Measurements from ENCODE around the gene RNF208. TPM values are rescaled to one million over a fixed set of nuclear protein-coding genes. Genes with fewer than 3 reads are reported as not detected.

The RNF208 gene
- total RNA-seq, 2 donors from 2014 or later: 5.9 to 7.9 TPM

DNA sequence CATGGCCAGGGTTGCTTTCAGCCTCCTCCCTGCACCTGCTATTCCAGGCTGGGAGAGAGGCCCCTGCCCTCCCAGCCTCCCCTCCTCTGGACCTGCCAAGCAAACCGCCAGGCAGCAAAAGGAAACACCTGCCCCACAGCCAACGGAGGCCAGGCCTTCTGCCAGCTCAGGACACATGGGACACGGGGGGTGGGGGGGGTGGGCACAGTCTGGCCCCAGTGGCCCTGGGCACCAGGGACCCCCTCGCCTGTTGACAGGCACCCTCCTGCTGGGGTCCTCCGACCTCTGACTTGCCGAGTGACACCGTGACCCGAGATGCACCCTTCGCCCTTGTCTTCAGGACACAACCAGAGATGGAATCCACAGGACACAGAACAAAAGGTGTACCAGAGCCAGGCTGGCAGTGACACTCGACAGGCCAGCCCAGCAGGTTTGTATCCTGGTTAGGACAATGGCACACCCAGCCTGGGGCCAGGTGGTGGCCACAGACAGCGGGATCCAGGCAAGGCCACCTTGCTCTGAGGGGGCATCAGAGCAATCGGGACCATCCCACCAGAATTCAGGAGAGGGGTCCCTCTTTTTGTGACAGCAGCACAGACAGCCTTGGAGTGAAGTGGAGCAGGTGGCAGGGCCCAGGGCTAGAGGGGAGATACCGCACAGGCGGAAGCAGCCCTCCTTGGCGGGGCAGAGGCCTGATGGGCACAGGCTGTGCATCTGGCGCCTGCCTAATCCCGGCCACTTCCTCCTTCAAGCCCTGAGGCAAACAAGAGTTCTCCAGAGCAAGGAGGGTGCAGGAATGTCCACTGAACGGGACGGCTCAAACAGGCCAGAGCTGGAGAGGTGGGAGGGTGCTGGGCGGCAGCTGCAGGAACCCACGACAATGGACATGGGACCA lies 48.9 kb downstream of the RNF208 start:
- Histone ChIP-seq H3K4me1 (peaks cover 0 to 18% of the 10 kb centered on the region in 2 donors), H3K9me3 (no peaks in the 10 kb centered on the region), H3K27ac (no peak overlapping the region), H3K27me3 (peaks cover 5 to 6% of the 10 kb centered on the region in 2 donors), H3K4me3 (no peak overlapping the region), H3K36me3 (no peaks in the 10 kb centered on the region)
- TF ChIP-seq, protein P1, sequence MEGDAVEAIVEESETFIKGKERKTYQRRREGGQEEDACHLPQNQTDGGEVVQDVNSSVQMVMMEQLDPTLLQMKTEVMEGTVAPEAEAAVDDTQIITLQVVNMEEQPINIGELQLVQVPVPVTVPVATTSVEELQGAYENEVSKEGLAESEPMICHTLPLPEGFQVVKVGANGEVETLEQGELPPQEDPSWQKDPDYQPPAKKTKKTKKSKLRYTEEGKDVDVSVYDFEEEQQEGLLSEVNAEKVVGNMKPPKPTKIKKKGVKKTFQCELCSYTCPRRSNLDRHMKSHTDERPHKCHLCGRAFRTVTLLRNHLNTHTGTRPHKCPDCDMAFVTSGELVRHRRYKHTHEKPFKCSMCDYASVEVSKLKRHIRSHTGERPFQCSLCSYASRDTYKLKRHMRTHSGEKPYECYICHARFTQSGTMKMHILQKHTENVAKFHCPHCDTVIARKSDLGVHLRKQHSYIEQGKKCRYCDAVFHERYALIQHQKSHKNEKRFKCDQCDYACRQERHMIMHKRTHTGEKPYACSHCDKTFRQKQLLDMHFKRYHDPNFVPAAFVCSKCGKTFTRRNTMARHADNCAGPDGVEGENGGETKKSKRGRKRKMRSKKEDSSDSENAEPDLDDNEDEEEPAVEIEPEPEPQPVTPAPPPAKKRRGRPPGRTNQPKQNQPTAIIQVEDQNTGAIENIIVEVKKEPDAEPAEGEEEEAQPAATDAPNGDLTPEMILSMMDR (IDR thresholded peaks at IDR 0.05): no peak
- no peak for DNase-seq (ENCODE audit: low spot score)

DNA sequence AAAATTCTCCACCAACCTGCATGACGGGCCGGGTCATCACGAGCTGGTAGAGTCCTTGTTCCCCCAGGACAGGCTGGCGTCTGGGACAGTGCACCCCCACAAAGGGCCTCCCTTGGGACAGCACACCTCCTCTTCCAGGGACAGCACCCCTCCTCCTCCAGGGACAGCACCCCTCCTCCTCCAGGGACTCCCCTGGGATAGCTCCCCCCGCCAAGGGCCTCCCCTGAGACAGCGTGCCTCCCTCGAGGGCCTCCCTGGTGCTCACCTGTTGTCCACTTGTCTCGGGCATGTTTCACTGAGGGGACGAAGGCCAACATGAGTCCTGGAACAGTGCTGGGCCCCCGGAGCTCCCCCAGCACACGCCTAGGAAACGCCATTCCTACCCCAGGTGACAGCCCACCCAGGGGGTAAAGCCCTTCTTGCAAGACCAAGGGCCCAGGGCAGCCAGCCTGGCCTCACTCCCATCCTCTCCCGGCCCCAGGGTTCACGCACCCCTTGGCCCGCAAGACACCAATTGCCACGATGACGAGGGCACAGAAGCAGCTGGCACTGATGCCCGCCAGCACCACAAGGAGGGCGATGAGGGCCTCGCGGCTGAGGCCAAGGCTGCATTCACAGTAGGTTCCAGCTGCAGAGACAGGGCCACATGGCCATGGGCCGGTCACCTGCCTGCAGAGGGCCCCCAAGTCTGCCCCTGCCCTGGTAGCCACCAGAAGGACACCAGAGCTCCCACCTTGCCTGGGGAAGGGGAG lies 50.7 kb downstream of the RNF208 start:
- Histone ChIP-seq H3K27ac (no peak overlapping the region), H3K4me1 (peaks cover 0 to 35% of the 10 kb centered on the region in 2 donors), H3K27me3 (peaks cover 16 to 24% of the 10 kb centered on the region in 2 donors), H3K9me3 (no peaks in the 10 kb centered on the region), H3K36me3 (no peaks in the 10 kb centered on the region), H3K4me3 (no peak overlapping the region)
- no peak for DNase-seq (ENCODE audit: low spot score)
- TF ChIP-seq, protein P1 (IDR thresholded peaks at IDR 0.05): no peak

DNA sequence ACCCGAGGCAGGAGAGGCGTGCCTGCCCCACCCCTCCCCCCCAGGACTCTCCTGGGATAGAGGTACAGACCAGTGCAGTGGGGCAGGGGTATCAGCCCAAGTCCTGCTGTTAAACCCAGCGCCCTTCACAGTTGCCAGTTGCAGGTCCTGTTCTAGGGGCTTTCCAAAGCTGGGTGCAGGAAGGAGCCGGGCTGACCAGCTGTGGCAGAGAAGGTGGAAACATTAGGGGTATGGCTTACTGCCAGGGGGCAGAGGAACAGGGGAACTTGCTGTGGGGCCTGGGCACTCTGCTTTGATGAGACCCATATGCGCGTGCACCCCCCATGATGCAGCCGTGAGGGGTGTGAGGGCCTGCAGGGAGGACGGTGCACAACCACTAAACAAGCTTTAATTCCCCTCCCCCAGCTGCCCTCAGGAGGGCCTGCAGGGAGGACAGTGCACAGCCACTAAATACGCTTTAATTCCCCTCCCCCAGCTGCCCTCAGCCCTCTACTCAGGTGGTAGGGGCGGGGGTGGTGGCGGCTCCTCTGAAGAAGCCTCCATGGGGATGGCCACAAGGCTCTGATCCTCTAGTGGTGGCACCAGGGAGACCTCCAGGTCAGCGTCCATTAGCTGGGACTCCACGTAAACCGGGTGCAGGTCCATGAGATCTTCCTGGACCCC lies 51.4 kb downstream of the RNF208 start:
- H3K27me3 ChIP-seq: peaks cover 22 to 31% of the 10 kb centered on the region in 2 donors
- H3K36me3 ChIP-seq: no peaks in the 10 kb centered on the region

More for the DNA sequence above, 51.4 kb downstream of the RNF208 start:
- Histone ChIP-seq H3K27ac (no peak overlapping the region), H3K4me3 (no peak overlapping the region), H3K4me1 (peaks cover 0 to 35% of the 10 kb centered on the region in 2 donors), H3K9me3 (no peaks in the 10 kb centered on the region)
- TF ChIP-seq, protein P1 (IDR thresholded peaks at IDR 0.05): no peak
- DNase-seq (ENCODE audit: low spot score): no peak

Other genes starting within 250 kb of the RNF208 start
- gene PTGDS, start 244.7 kb downstream of the RNF208 start, total RNA-seq: 1,000 to 10,000 TPM; 1,799 to 2,426 TPM
- gene LCNL1, start 239.2 kb downstream of the RNF208 start, total RNA-seq: 1 to 10 TPM in 1 of 2 donors, under 1 TPM in 1; 0.24 to 1.1 TPM
- gene PAXX, start 229.8 kb downstream of the RNF208 start, total RNA-seq: 10 to 100 TPM; 27.4 to 37.5 TPM
- gene CLIC3, start 225.7 kb downstream of the RNF208 start, total RNA-seq: 10 to 100 TPM in 1 of 2 donors, 1 to 10 TPM in 1; 6.5 to 11.8 TPM
- 10 to 100 TPM; 28.3 to 28.5 TPM for gene ABCA2, start 194.0 kb downstream of the RNF208 start, total RNA-seq
- gene FUT7, start 190.2 kb downstream of the RNF208 start, total RNA-seq: under 1 TPM in 1 of 2 donors, not detected in 1; 0.28 TPM
- gene NPDC1, start 176.1 kb downstream of the RNF208 start, total RNA-seq: 10 to 100 TPM; 49.7 to 57.8 TPM
- under 1 TPM; 0.41 to 0.67 TPM for gene ENTPD2, start 168.2 kb downstream of the RNF208 start, total RNA-seq
- under 1 TPM; 0.12 to 0.63 TPM for gene SAPCD2, start 151.7 kb downstream of the RNF208 start, total RNA-seq
- gene UAP1L1, start 144.7 kb downstream of the RNF208 start, total RNA-seq: 1 to 10 TPM; 4.3 to 6.3 TPM
- gene MAN1B1, start 135.3 kb downstream of the RNF208 start, total RNA-seq: 10 to 100 TPM; 20.9 to 26.8 TPM
- 100 to 1,000 TPM; 165 to 188 TPM for gene DPP7, start 107.5 kb downstream of the RNF208 start, total RNA-seq
- gene GRIN1, start 83.1 kb downstream of the RNF208 start, total RNA-seq: not detected
- gene LRRC26, start 52.2 kb downstream of the RNF208 start, total RNA-seq: not detected
- not detected for gene TMEM210, start 50.2 kb downstream of the RNF208 start, total RNA-seq
- 10 to 100 TPM; 10.8 to 12.1 TPM for gene ANAPC2, start 33.7 kb downstream of the RNF208 start, total RNA-seq
- gene SSNA1, start 33.6 kb downstream of the RNF208 start, total RNA-seq: 10 to 100 TPM; 67.1 to 72.0 TPM
- 1 to 10 TPM; 6.4 to 6.8 TPM for gene TPRN, start 21.5 kb downstream of the RNF208 start, total RNA-seq
- 10 to 100 TPM; 31.4 to 33.9 TPM for gene TMEM203, start 16.6 kb downstream of the RNF208 start, total RNA-seq
- 1 to 10 TPM; 6.6 TPM for gene NDOR1, start 16.5 kb downstream of the RNF208 start, total RNA-seq
- under 1 TPM; 0.35 to 0.85 TPM for gene CYSRT1, start 2.9 kb upstream of the RNF208 start, total RNA-seq
- gene RNF224, start 5.3 kb upstream of the RNF208 start, total RNA-seq: not detected
- not detected for gene SLC34A3, start 8.7 kb upstream of the RNF208 start, total RNA-seq
- gene TUBB4B, start 19.0 kb upstream of the RNF208 start, total RNA-seq: 100 to 1,000 TPM; 310 to 394 TPM
- not detected for gene STPG3, start 29.0 kb upstream of the RNF208 start, total RNA-seq
- gene NELFB, start 33.1 kb upstream of the RNF208 start, total RNA-seq: 10 to 100 TPM; 30.0 to 38.0 TPM
- gene TOR4A, start 55.5 kb upstream of the RNF208 start, total RNA-seq: 10 to 100 TPM in 1 of 2 donors, 1 to 10 TPM in 1; 9.4 to 16.8 TPM
- 10 to 100 TPM in 1 of 2 donors, 1 to 10 TPM in 1; 5.6 to 13.3 TPM for gene NRARP, start 80.0 kb upstream of the RNF208 start, total RNA-seq
- gene EXD3, start 200.9 kb upstream of the RNF208 start, total RNA-seq: 1 to 10 TPM; 5.9 to 6.0 TPM
- 1 to 10 TPM in 1 of 2 donors, under 1 TPM in 1; 0.94 to 3.4 TPM for gene NOXA1, start 201.2 kb upstream of the RNF208 start, total RNA-seq
- not detected for gene ENTPD8, start 219.1 kb upstream of the RNF208 start, total RNA-seq
- 10 to 100 TPM; 16.2 to 26.2 TPM for gene NSMF, start 237.1 kb upstream of the RNF208 start, total RNA-seq